ENCODE data around the gene RUNX3.

- TF ChIP-seq CTCF (IDR thresholded peaks at IDR 0.05; ENCODE audit: low read depth, low read length, poor library complexity, severe bottlenecking) (no peak), EZH2phosphoT487 (IDR thresholded peaks at IDR 0.05; ENCODE audit: borderline replicate concordance, low read length) (no peak)
Observed at GRCh38 chr1:24927473-24927872, 2.6 kb downstream of the RUNX3 start.
